HepG2 (cell line): Measurements from ENCODE around the gene EIF4E. TPM values are rescaled to one million over a fixed set of nuclear protein-coding genes. Genes with fewer than 3 reads are reported as not detected.

Source experiments
- CBFB ChIP-seq: sonication (generic); formaldehyde crosslinking; IDR thresholded peaks from 2 replicates; pipeline ENCODE4 v1.4.0; 2020; ENCODE audit warnings: missing genetic modification reagents
- HNRNPK ChIP-seq: fragments of 200-400 bp; formaldehyde crosslinking; IDR thresholded peaks from 2 replicates; pipeline ENCODE4 v1.6.1; 2018; ENCODE audit warnings: low read length, low read depth, moderate library complexity, mild to moderate bottlenecking; ENCODE audit not compliant: poor library complexity, severe bottlenecking
- HOXA9 ChIP-seq: sonication (generic); formaldehyde crosslinking; IDR thresholded peaks from 2 replicates; pipeline ENCODE4 v1.8.1; 2022; ENCODE audit warnings: missing genetic modification reagents, mild to moderate bottlenecking, moderate library complexity, borderline replicate concordance
- MTF1 ChIP-seq: sonication (generic); formaldehyde crosslinking; IDR thresholded peaks from 2 replicates; pipeline ENCODE4 v1.5.0; 2020; ENCODE audit warnings: missing genetic modification reagents
- POGZ ChIP-seq: sonication (generic); formaldehyde crosslinking; IDR thresholded peaks from 2 replicates; pipeline ENCODE4 v1.4.0; 2020; ENCODE audit warnings: mild to moderate bottlenecking, missing genetic modification reagents
- RXRA ChIP-seq: sonication (generic); formaldehyde crosslinking; IDR thresholded peaks from 2 replicates; pipeline ENCODE4 v1.5.1; 2020; ENCODE audit warnings: missing genetic modification reagents
- SMC3 ChIP-seq: IDR thresholded peaks from 2 replicates; pipeline ENCODE4 v1.6.1; 2011; ENCODE audit warnings: low read length, improper control_type of control experiment
- TMF1 ChIP-seq: sonication (generic); formaldehyde crosslinking; IDR thresholded peaks from 2 replicates; pipeline ENCODE4 v1.8.1; 2022; ENCODE audit warnings: low read depth, missing genetic modification reagents
- ZFP82 ChIP-seq: sonication (generic); formaldehyde crosslinking; IDR thresholded peaks from 2 replicates; pipeline ENCODE4 v1.5.1; 2020; ENCODE audit warnings: mild to moderate bottlenecking, missing genetic modification reagents, borderline replicate concordance
- ZNF317 ChIP-seq: sonication (generic); formaldehyde crosslinking; IDR thresholded peaks from 2 replicates; pipeline ENCODE4 v1.5.0; 2020; ENCODE audit warnings: mild to moderate bottlenecking, missing genetic modification reagents
- polyA plus RNA-seq, 8 experiments: library from polyadenylated mRNA; depleted of rRNA in 3 of 8; stranded (reverse) in 7 of 8; unstranded in 1 of 8; fragments of >200 nt; fragmentation: Illumina TruSeq in 4 of 8; extraction: Trizol in 4 of 8; gene quantifications; 2 replicates each; pipeline versions ENCODE4 v1.2.1 to v1.2.3, GENCODE V29; 2011 to 2016; ENCODE audit warnings: low read depth in 4 of 8, missing spikeins in 1 of 8, mixed read lengths in 1 of 8; ENCODE audit not compliant: insufficient read depth in 1 of 8
- total RNA-seq, 5 experiments: library from RNA; depleted of rRNA; stranded (reverse); fragments of >200 nt; fragmentation: Illumina TruSeq; extraction: Trizol; gene quantifications; 2 replicates each; pipeline ENCODE4 v1.2.3, GENCODE V29; 2016; ENCODE audit warnings: low read depth in 1 of 5
- TF ChIP-seq, protein P1 (sequence below): sonication (generic); formaldehyde crosslinking; IDR thresholded peaks from 2 replicates; pipeline ENCODE4 v1.5.0; 2020; ENCODE audit warnings: mild to moderate bottlenecking, missing genetic modification reagents, borderline replicate concordance
- TF ChIP-seq, protein P2 (sequence below): sonication (generic); formaldehyde crosslinking; IDR thresholded peaks from 2 replicates; pipeline ENCODE4 v1.4.0; 2020; ENCODE audit warnings: missing genetic modification reagents, borderline replicate concordance
- TF ChIP-seq, protein P3 (sequence below): sonication (generic); formaldehyde crosslinking; IDR thresholded peaks from 2 replicates; pipeline ENCODE4 v1.5.1; 2020; ENCODE audit warnings: mild to moderate bottlenecking, missing genetic modification reagents, moderate library complexity

EIF4E gene
- total and polyA plus RNA-seq, 2 of the 13 experiments (the other 11 are each of a cell fraction or from before 2014, with no cell fraction given): 50.8 to 194 TPM

DNA sequence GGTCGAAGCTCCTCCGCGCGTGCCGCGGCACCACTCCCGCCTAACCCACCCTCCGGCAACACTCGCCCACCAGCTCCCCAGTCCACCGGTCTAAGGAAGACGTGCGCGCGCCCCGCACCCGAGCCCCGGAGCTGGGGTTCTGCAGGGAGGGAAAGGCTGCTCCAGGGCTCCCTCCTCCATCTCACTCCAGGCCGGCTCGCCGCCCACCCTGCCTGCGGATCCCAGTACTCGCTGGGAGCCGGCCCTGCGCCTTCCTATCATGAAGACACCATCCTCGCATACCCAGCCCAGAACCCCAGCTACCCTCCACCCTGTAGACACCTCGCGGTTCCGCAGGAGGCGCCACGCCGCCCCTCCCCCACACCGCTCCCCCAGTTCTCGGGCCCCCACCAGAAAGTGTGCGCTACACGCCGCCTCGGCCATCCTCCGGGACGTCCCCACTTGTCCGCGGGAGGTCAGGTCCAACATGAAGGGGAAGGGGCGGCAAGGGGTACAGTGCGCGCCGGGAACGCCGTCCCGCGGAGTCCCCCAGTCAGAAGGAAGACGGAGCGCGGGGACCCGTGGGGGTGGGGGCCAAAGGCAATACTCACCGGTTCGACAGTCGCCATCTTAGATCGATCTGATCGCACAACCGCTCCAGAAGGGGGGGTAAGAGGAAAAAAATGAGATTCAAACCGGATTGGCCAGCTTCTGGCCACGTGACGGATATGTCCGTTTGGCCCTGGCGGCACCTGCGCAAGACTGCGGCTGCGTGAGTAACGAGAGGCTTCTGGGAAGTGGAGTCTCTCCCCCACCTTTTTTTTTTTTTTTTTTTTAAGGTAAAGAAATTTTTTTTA is at the start of gene EIF4E (continued):
- TF ChIP-seq, protein P1, sequence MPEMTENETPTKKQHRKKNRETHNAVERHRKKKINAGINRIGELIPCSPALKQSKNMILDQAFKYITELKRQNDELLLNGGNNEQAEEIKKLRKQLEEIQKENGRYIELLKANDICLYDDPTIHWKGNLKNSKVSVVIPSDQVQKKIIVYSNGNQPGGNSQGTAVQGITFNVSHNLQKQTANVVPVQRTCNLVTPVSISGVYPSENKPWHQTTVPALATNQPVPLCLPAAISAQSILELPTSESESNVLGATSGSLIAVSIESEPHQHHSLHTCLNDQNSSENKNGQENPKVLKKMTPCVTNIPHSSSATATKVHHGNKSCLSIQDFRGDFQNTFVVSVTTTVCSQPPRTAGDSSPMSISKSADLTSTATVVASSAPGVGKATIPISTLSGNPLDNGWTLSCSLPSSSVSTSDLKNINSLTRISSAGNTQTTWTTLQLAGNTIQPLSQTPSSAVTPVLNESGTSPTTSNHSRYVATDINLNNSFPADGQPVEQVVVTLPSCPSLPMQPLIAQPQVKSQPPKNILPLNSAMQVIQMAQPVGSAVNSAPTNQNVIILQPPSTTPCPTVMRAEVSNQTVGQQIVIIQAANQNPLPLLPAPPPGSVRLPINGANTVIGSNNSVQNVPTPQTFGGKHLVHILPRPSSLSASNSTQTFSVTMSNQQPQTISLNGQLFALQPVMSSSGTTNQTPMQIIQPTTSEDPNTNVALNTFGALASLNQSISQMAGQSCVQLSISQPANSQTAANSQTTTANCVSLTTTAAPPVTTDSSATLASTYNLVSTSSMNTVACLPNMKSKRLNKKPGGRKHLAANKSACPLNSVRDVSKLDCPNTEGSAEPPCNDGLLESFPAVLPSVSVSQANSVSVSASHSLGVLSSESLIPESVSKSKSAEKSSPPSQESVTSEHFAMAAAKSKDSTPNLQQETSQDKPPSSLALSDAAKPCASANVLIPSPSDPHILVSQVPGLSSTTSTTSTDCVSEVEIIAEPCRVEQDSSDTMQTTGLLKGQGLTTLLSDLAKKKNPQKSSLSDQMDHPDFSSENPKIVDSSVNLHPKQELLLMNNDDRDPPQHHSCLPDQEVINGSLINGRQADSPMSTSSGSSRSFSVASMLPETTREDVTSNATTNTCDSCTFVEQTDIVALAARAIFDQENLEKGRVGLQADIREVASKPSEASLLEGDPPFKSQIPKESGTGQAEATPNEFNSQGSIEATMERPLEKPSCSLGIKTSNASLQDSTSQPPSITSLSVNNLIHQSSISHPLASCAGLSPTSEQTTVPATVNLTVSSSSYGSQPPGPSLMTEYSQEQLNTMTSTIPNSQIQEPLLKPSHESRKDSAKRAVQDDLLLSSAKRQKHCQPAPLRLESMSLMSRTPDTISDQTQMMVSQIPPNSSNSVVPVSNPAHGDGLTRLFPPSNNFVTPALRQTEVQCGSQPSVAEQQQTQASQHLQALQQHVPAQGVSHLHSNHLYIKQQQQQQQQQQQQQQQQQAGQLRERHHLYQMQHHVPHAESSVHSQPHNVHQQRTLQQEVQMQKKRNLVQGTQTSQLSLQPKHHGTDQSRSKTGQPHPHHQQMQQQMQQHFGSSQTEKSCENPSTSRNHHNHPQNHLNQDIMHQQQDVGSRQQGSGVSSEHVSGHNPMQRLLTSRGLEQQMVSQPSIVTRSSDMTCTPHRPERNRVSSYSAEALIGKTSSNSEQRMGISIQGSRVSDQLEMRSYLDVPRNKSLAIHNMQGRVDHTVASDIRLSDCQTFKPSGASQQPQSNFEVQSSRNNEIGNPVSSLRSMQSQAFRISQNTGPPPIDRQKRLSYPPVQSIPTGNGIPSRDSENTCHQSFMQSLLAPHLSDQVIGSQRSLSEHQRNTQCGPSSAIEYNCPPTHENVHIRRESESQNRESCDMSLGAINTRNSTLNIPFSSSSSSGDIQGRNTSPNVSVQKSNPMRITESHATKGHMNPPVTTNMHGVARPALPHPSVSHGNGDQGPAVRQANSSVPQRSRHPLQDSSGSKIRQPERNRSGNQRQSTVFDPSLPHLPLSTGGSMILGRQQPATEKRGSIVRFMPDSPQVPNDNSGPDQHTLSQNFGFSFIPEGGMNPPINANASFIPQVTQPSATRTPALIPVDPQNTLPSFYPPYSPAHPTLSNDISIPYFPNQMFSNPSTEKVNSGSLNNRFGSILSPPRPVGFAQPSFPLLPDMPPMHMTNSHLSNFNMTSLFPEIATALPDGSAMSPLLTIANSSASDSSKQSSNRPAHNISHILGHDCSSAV (CRISPR knock-in tag): 0 out of 2 replicates have a peak, but pooled peaks have one; percentile 9
- TF ChIP-seq HNRNPK (no peak), TMF1 (CRISPR knock-in tag) (peak; percentile 21; the same call in 1 of the 2 replicates), RXRA (CRISPR knock-in tag) (peak; percentile 31; the same call in 1 of the 2 replicates), ZFP82 (peak; percentile 74; the same call in 1 of the 2 replicates), HOXA9 (peak; percentile 41; the same call in 1 of the 2 replicates), POGZ (CRISPR knock-in tag) (peak; percentile 92), ZNF317 (CRISPR knock-in tag) (peak; percentile 63), MTF1 (CRISPR knock-in tag) (no peak), CBFB (CRISPR knock-in tag) (no peak), SMC3 (no peak)
- TF ChIP-seq, protein P2, sequence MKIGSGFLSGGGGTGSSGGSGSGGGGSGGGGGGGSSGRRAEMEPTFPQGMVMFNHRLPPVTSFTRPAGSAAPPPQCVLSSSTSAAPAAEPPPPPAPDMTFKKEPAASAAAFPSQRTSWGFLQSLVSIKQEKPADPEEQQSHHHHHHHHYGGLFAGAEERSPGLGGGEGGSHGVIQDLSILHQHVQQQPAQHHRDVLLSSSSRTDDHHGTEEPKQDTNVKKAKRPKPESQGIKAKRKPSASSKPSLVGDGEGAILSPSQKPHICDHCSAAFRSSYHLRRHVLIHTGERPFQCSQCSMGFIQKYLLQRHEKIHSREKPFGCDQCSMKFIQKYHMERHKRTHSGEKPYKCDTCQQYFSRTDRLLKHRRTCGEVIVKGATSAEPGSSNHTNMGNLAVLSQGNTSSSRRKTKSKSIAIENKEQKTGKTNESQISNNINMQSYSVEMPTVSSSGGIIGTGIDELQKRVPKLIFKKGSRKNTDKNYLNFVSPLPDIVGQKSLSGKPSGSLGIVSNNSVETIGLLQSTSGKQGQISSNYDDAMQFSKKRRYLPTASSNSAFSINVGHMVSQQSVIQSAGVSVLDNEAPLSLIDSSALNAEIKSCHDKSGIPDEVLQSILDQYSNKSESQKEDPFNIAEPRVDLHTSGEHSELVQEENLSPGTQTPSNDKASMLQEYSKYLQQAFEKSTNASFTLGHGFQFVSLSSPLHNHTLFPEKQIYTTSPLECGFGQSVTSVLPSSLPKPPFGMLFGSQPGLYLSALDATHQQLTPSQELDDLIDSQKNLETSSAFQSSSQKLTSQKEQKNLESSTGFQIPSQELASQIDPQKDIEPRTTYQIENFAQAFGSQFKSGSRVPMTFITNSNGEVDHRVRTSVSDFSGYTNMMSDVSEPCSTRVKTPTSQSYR (CRISPR knock-in tag): peak; percentile 96
- TF ChIP-seq, protein P3, sequence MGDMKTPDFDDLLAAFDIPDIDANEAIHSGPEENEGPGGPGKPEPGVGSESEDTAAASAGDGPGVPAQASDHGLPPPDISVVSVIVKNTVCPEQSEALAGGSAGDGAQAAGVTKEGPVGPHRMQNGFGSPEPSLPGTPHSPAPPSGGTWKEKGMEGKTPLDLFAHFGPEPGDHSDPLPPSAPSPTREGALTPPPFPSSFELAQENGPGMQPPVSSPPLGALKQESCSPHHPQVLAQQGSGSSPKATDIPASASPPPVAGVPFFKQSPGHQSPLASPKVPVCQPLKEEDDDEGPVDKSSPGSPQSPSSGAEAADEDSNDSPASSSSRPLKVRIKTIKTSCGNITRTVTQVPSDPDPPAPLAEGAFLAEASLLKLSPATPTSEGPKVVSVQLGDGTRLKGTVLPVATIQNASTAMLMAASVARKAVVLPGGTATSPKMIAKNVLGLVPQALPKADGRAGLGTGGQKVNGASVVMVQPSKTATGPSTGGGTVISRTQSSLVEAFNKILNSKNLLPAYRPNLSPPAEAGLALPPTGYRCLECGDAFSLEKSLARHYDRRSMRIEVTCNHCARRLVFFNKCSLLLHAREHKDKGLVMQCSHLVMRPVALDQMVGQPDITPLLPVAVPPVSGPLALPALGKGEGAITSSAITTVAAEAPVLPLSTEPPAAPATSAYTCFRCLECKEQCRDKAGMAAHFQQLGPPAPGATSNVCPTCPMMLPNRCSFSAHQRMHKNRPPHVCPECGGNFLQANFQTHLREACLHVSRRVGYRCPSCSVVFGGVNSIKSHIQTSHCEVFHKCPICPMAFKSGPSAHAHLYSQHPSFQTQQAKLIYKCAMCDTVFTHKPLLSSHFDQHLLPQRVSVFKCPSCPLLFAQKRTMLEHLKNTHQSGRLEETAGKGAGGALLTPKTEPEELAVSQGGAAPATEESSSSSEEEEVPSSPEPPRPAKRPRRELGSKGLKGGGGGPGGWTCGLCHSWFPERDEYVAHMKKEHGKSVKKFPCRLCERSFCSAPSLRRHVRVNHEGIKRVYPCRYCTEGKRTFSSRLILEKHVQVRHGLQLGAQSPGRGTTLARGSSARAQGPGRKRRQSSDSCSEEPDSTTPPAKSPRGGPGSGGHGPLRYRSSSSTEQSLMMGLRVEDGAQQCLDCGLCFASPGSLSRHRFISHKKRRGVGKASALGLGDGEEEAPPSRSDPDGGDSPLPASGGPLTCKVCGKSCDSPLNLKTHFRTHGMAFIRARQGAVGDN: peak; percentile 76
